ENCODE data around the gene LASP1.

- no peak for TF ChIP-seq CTCF (IDR thresholded peaks at IDR 0.05)
- no peak for TF ChIP-seq TEAD4 (IDR thresholded peaks at IDR 0.05; ENCODE audit: borderline replicate concordance, insufficient read depth)
- TF ChIP-seq RCOR1 (IDR thresholded peaks at IDR 0.05; ENCODE audit: low read length): no peak
- TF ChIP-seq EP300 (IDR thresholded peaks at IDR 0.05; ENCODE audit: borderline replicate concordance in 1 of 2, low read depth in 1 of 2, low read length in 1 of 2): no peak
- TF ChIP-seq SMC3 (IDR thresholded peaks at IDR 0.05; ENCODE audit: low read depth, low read length): no peak
- TF ChIP-seq REST (IDR thresholded peaks at IDR 0.05; ENCODE audit: low read depth, low read length): no peak
- TF ChIP-seq MAX (IDR thresholded peaks at IDR 0.05; ENCODE audit: low read depth): no peak
- TF ChIP-seq EZH2phosphoT487 (IDR thresholded peaks at IDR 0.05; ENCODE audit: borderline replicate concordance, low read depth): no peak
- no peak for TF ChIP-seq JUND (IDR thresholded peaks at IDR 0.05)
- no peak for TF ChIP-seq TAF1 (IDR thresholded peaks at IDR 0.05; ENCODE audit: borderline replicate concordance, low read depth, low read length)
- no peak for TF ChIP-seq ZBTB33 (IDR thresholded peaks at IDR 0.05; ENCODE audit: borderline replicate concordance, low read depth)
- TF ChIP-seq POLR2AphosphoS5 (IDR thresholded peaks at IDR 0.05; ENCODE audit: low read depth, low read length): no peak
- TF ChIP-seq RFX5 (IDR thresholded peaks at IDR 0.05; ENCODE audit: low read length): no peak
- TF ChIP-seq CHD2 (IDR thresholded peaks at IDR 0.05; ENCODE audit: low read length, partially characterized antibody): no peak
These were observed 77.3 kb downstream of the LASP1 start for GRCh38 chr17:38947189-38947588.

Data from SK-N-SH (cell line).